Skeletal muscle tissue (tissue), 4 donors: Measurements from ENCODE around the gene CACNG6. TPM values are rescaled to one million over a fixed set of nuclear protein-coding genes. Genes with fewer than 3 reads are reported as not detected.

Experiments used
- H3K27ac ChIP-seq: one replicate; pipeline ENCODE4 v1.7.0; 2013; ENCODE audit warnings: mild to moderate bottlenecking, low read depth, low read length, inconsistent platforms
- H3K27me3 ChIP-seq, 3 donors: one replicate each; pipeline ENCODE4 v1.7.0; 2013; ENCODE audit warnings: low read length in 3 of 3; ENCODE audit not compliant: control insufficient read depth in 3 of 3, insufficient read depth in 3 of 3
- H3K36me3 ChIP-seq, 3 donors: one replicate each; pipeline ENCODE4 v1.7.0; 2013; ENCODE audit warnings: low read length in 3 of 3; ENCODE audit not compliant: control insufficient read depth in 3 of 3, insufficient read depth in 3 of 3
- H3K4me1 ChIP-seq, 3 donors: one replicate each; pipeline ENCODE4 v1.7.0; 2013; ENCODE audit warnings: low read length in 3 of 3, mild to moderate bottlenecking in 3 of 3; ENCODE audit not compliant: control insufficient read depth in 3 of 3, insufficient read depth in 3 of 3
- H3K4me3 ChIP-seq, 3 donors: one replicate each; pipeline ENCODE4 v1.7.0; 2013; ENCODE audit warnings: low read length in 3 of 3
- H3K9ac ChIP-seq, 3 donors: one replicate each; pipeline ENCODE4 v1.7.0; 2013; ENCODE audit warnings: low read length in 3 of 3, mild to moderate bottlenecking in 3 of 3, moderate library complexity in 2 of 3, low read depth in 1 of 3
- H3K9me3 ChIP-seq, 3 donors: one replicate each; pipeline ENCODE4 v1.7.0; 2013; ENCODE audit warnings: low read length in 3 of 3; ENCODE audit not compliant: control insufficient read depth in 3 of 3
- total RNA-seq: library from RNA; depleted of rRNA; stranded (reverse); fragments of >200 nt; gene quantifications from one replicate; pipeline ENCODE4 v1.2.3, GENCODE V29; 2014
- donor health status: Osteomylitis.

Gene CACNG6
- total RNA-seq, 1 donor from 2014 or later, result 17.7 TPM

DNA sequence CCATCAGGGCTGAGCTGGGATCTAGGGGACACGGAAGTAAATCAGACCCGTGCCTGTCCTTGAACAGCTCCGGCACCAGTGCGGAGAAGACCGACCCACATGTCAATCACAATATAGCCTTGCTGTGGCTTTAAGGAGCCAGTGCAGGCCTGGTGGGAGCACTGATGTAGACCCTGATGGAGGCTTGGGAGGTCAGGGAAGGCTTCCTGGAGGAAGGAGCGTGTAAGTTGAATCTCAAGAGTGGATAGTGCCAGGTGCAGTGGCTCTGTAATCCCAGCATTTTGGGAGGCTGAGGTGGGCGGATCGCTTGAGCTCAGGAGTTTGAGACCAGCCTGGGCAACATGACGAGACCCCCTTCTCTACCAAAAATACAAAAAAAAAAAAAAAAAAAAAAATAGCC is 39.5 kb upstream of the CACNG6 start:
- no peaks in the 10 kb centered on the region for H3K36me3 ChIP-seq
- H3K4me3 ChIP-seq, result no peak overlapping the region
- no peak overlapping the region for H3K9ac ChIP-seq
- peaks cover 7 to 15% (median 12%) of the 10 kb centered on the region in 3 donors for H3K27me3 ChIP-seq
- H3K27ac ChIP-seq, result no peak overlapping the region
- H3K9me3 ChIP-seq, result peaks cover 0 to 4% (median 0%) of the 10 kb centered on the region in 3 donors
- H3K4me1 ChIP-seq, result no peaks in the 10 kb centered on the region

DNA sequence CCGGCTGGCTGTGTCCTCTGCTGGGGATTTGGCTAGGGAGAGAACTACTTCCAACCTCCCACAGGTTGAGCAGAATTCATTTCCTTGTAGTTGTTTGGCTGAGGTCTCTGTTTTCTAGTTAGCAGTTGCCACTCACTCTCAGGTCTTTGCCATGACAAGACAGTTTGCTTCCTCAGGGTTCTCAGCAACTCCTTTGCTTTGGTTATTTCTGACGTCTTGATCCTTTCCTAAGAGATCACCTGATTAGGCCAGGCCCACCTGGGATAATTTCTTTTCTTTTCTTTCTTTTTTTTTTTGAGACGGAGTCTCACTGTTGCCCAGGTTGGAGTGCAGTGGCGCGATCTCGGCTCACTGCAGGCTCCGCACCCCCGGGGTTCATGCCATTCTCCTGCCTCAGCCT is 38.1 kb upstream of the CACNG6 start:
- peaks cover 18 to 23% (median 20%) of the 10 kb centered on the region in 3 donors for H3K27me3 ChIP-seq
- H3K27ac ChIP-seq, result no peak overlapping the region
- H3K4me3 ChIP-seq, result no peak overlapping the region
- peaks cover 0 to 4% (median 0%) of the 10 kb centered on the region in 3 donors for H3K9me3 ChIP-seq
- no peaks in the 10 kb centered on the region for H3K36me3 ChIP-seq
- no peaks in the 10 kb centered on the region for H3K4me1 ChIP-seq
- no peak overlapping the region for H3K9ac ChIP-seq

DNA sequence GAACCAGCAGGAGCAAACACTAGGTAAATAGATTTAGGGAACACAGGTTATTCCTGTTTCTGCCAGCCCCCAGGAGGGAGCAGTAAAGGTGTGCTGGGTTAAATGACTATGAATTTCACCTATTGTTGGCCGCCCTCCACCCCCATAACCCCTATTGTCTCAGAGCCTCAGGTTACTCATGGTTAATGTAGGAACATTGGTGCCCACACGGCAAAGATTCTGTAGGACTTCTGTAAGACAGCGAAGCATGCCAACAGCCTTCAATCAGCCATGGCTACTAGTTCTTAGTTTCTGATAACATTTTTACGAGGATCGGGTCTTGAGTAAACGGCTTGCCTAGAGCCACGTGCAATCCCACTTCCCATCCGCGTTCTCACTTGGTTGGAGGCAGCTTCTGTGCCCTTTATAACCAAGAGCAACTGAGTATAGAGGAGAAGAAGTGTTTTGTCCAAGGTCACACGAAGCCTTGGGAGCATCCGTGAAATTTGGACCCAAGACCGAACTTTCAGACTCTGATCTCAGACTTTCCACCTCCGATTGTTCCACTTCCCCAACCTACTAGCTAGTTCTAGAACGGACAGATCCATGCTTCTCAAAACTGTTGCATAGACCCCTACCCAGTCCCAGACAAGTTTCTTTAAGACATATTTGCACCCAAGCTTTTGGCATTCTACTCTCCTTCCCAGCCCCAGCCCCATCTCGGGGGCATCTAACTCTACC is 33.8 kb upstream of the CACNG6 start:
- peaks cover 45 to 55% (median 47%) of the 10 kb centered on the region in 3 donors for H3K27me3 ChIP-seq
- no peak overlapping the region for H3K9ac ChIP-seq
- H3K9me3 ChIP-seq, result peaks cover 0 to 4% (median 0%) of the 10 kb centered on the region in 3 donors
- no peaks in the 10 kb centered on the region for H3K4me1 ChIP-seq
- H3K4me3 ChIP-seq, result no peak overlapping the region
- no peaks in the 10 kb centered on the region for H3K36me3 ChIP-seq
- no peak overlapping the region for H3K27ac ChIP-seq

DNA sequence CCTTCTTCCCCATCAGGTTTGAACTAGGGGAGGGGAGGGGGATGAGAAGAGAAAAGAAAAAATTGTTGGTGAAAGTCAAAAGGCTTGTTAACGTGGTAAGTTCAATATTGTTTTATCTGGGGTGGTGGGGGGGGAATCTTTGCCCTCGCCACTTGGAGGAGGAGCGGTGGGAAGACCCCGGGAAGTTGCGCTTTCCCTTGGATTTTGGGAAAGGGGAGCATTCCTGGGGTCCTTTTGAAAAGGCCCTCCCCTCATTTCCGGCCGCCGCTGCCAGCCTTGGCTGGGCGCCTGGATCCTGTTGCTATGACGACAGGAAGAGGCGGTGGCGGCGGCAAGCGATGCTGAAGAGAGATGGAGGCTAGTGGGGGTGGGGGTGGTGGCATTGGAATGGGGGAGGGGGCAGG is 33.3 kb upstream of the CACNG6 start:
- Histone ChIP-seq H3K36me3 (no peaks in the 10 kb centered on the region), H3K4me1 (no peaks in the 10 kb centered on the region), H3K27me3 (peaks cover 43 to 57% (median 47%) of the 10 kb centered on the region in 3 donors), H3K4me3 (no peak overlapping the region), H3K9me3 (peaks cover 0 to 4% (median 0%) of the 10 kb centered on the region in 3 donors), H3K9ac (no peak overlapping the region), H3K27ac (no peak overlapping the region)

DNA sequence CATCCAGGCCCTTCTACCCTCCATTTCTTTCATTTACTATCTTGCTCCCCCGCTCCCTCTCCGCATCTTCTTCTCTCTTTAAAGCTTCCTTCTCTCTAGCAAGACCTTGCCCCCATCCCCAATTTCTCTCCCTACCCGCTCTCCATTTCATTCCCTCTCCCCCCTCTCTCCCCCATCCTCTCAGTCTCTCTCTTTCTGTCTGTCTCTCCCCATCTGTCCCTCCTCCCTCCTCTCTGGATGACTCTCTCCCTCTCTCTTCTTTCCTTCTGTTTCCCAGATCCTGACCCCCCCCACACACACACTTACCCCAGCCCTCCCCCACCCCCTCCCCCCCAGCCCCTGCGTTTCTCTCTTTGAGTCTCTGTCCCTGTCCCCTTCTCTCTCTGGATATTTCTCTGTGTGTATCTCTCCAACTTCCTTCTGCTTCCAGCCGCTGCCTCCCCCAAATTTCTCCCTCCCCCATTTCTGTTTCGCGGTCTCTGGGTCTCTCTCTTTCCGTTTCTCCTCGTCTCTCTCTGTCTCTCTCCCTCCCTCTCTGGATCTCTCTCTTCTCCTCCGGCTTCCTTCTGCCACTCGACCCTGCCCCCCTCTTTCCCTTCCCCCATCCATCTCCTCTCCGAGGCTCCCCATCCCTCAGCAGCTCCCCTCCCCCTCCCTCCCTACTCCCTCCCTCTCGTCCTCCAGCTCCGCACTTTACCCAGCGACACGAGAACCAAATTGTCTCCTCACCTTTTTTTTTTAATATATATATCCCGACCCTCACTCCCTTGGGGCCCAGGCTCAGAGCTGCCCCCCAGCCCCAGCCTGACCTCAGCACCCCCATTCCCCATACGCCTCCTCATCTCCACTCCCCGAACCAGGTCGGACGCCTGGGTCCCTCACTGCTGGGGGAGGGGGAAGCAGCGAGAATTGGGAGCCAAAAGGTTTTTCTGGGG is 32.3 kb upstream of the CACNG6 start:
- no peak overlapping the region for H3K4me3 ChIP-seq

DNA sequence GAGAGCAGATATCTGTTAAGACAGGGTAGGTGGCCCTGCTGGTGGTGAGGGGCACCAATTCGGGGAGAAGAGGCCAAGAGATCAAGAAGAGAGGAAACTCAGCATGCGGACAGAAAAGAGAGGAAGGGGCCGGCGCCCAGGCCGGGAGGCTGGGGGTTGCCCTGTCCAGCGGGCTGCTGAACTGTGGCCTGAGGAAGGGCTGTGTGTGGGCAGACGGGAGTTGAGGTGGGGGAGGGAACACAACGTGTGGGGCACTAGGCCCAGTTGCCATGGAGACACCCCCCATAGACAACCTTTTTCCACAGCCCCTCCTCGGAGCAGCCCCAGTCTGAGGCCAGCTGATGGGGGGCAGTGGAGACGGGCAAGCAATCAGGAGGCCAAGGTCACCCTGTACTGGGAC is 31.2 kb upstream of the CACNG6 start:
- H3K27me3 ChIP-seq, result peaks cover 59 to 71% (median 63%) of the 10 kb centered on the region in 3 donors
- peaks cover 0 to 7% (median 3%) of the 10 kb centered on the region in 3 donors for H3K4me1 ChIP-seq
- no peak overlapping the region for H3K9ac ChIP-seq
- H3K27ac ChIP-seq, result no peak overlapping the region
- no peaks in the 10 kb centered on the region for H3K36me3 ChIP-seq
- H3K4me3 ChIP-seq, result no peak overlapping the region
- H3K9me3 ChIP-seq, result no peaks in the 10 kb centered on the region

More for the DNA sequence above, 32.3 kb upstream of the CACNG6 start:
- Histone ChIP-seq H3K9me3 (peaks cover 0 to under 1% (median 0%) of the 10 kb centered on the region in 3 donors), H3K36me3 (no peaks in the 10 kb centered on the region), H3K4me1 (no peaks in the 10 kb centered on the region), H3K27ac (no peak overlapping the region), H3K9ac (no peak overlapping the region), H3K27me3 (peaks cover 48 to 64% (median 53%) of the 10 kb centered on the region in 3 donors)

DNA sequence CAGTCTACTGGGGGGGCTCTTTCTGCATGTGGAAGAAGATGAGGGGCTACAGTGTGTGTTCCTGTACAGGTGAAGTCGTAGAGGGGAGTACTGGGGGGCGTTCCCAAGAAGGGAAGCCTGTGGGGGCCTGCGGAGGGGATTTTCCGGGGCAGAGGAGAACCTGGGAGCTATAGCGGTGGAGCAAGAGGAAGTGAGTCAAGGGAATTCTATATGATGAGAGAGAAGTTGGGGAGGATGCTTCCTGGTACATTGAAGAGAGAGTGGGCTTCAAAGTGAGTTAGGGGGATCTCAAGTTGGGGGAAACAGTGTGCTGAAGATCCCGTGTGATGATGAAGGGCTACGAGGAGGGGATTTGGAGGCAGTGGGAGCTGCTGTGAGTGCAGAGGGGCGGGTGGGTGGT is 30.6 kb upstream of the CACNG6 start:
- no peak overlapping the region for H3K27ac ChIP-seq
- H3K4me3 ChIP-seq, result no peak overlapping the region
- no peaks in the 10 kb centered on the region for H3K9me3 ChIP-seq
- H3K36me3 ChIP-seq, result no peaks in the 10 kb centered on the region
- H3K27me3 ChIP-seq, result peaks cover 61 to 72% (median 66%) of the 10 kb centered on the region in 3 donors
- H3K9ac ChIP-seq, result no peak overlapping the region
- H3K4me1 ChIP-seq, result peaks cover 0 to 8% (median 3%) of the 10 kb centered on the region in 3 donors

DNA sequence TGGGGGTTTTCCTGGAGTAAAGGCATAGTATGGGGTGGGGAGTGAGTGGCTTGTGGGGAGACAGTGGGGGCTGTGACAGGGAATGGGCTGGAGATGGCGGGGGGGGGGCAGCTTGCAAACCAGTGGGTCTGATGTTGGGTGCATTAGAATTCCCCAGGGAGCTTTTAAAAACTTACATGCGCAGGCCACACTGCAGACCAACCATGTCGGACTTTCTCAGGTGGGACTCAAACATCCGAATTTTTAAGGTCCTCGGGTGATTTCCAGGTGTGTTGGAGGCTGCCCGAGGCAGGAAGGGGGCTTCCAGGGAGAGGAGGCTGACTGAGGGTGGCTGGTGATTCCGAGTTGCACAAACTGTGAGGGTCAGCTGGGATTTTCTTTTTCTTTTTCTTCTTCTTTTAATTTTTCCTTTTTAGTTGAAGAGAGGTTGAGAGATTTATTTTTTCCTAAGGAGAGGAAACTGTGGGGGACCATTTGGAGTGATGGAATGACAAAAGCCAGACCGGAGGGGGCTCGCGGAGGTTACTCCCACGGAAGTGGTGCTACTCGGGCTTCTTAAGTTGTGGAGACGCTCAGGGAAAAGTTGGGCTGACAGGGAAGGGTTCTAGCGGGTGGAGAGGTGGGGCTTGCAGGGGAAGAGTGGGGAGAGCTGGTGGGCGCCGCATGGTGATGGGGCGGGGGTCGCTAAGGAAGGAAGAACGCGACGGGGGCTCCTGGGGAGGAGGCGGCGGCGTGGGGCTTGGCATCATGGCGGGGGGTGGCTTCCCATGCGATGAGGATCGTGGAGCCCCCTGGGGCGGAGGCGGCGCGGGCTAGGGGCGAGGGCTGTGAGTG is 29.7 kb upstream of the CACNG6 start:
- Histone ChIP-seq H3K9me3 (no peaks in the 10 kb centered on the region), H3K4me1 (peaks cover 0 to 8% (median 3%) of the 10 kb centered on the region in 3 donors), H3K4me3 (no peak overlapping the region), H3K36me3 (no peaks in the 10 kb centered on the region), H3K9ac (no peak overlapping the region), H3K27me3 (peaks cover 61 to 68% (median 65%) of the 10 kb centered on the region in 3 donors), H3K27ac (no peak overlapping the region)

DNA sequence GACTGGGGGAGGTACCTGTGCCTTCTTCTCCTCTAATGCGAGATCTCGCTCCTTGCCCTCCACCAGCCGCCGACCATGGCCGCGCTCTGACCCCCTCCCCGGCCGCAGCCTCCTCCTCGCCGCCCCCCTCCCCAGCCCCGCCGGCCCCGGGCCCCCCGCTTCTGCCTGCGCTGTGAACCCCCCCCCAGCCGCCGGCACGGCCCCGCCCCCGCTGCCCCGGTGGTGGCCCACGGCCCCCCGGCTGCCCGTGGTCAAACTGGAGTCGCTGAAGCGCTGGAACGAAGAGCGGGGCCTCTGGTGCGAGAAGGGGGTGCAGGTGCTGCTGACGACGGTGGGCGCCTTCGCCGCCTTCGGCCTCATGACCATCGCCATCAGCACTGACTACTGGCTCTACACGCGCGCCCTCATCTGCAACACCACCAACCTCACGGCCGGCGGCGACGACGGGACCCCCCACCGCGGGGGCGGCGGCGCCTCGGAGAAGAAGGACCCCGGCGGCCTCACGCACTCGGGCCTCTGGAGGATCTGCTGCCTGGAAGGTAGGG is 28.5 kb upstream of the CACNG6 start, which contains the start of gene CACNG8:
Gene CACNG8 (plus strand): TSS at position 51 of the 545 bp plus-strand sequence.
- Histone ChIP-seq H3K9ac (no peak within 1 kb of the TSS), H3K27me3 (peaks cover 51 to 58% (median 56%) of the 10 kb centered on the region in 3 donors), H3K27ac (no peak within 1 kb of the TSS), H3K4me1 (peaks cover 0 to 8% (median 3%) of the 10 kb centered on the region in 3 donors), H3K36me3 (no peaks in the 10 kb centered on the region), H3K4me3 (no peak within 1 kb of the TSS), H3K9me3 (no peaks in the 10 kb centered on the region)
